HL-60 (cell line): ENCODE results near the gene ILDR1.

Experiments
- DNase-seq, 2 experiments: peaks; one replicate each; pipeline ENCODE4 v3.0.0-alpha.2; 2010 to 2020; ENCODE audit warnings: low read depth in 1 of 2, low spot score in 1 of 2
- H3K27ac ChIP-seq: fragments of 250-450 bp; sonication (Bioruptor Pico); replicated peaks from 2 replicates; pipeline ENCODE4 v1.5.1; 2020; ENCODE audit warnings: mild to moderate bottlenecking, moderate library complexity
- H3K27me3 ChIP-seq: fragments of 250-450 bp; sonication (Bioruptor Pico); 2 replicates; pipeline ENCODE4 v1.5.1; 2021; ENCODE audit warnings: mild to moderate bottlenecking, moderate library complexity; ENCODE audit not compliant: insufficient read depth, poor library complexity, severe bottlenecking
- H3K4me3 ChIP-seq: replicated peaks from 2 replicates; pipeline ENCODE4 v1.5.1; 2011; ENCODE audit warnings: mild to moderate bottlenecking, control low read depth, low read length; ENCODE audit not compliant: insufficient read depth
- CTCF ChIP-seq: IDR thresholded peaks from one replicate; pipeline ENCODE4 v1.5.1; 2011; ENCODE audit warnings: low read length, control low read depth, inconsistent platforms; ENCODE audit not compliant: insufficient read depth
- GABPA ChIP-seq: IDR thresholded peaks from 2 replicates; pipeline ENCODE4 v1.6.1; 2012; ENCODE audit warnings: low read depth
- POLR2AphosphoS5 ChIP-seq: IDR thresholded peaks from 2 replicates; pipeline ENCODE4 v1.6.1; 2012; ENCODE audit warnings: low read depth
- SPI1 ChIP-seq: IDR thresholded peaks from 2 replicates; pipeline ENCODE4 v1.6.1; 2012; ENCODE audit warnings: low read depth, mild to moderate bottlenecking, borderline replicate concordance
- TF ChIP-seq, protein P1 (sequence below): IDR thresholded peaks from 2 replicates; pipeline ENCODE4 v1.6.1; 2012; ENCODE audit warnings: low read depth; ENCODE audit not compliant: insufficient replicate concordance

The ILDR1 gene

DNA sequence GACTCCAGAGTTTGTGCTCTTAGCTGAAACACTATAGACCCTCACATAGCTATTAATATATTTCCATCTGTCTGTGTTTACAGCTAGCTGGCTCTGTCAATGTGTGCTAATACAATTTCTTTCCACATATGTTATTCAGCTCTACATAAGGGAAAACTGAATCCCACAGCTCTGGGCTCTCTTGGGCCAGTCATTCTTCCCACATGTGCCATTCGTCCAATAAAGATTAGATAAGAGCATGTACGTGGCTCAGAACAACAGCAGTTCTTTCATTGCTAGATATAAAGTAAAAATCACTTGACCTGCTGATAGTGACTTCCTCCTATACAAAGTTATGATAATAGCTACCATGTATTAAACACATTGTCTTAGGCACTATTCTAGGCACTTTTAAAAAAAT is 2.8 kb upstream of the ILDR1 start:
- Histone ChIP-seq H3K27ac (no peak overlapping the region), H3K27me3 (no peaks in the 10 kb centered on the region), H3K4me3 (no peak overlapping the region)
- TF ChIP-seq, protein P1, sequence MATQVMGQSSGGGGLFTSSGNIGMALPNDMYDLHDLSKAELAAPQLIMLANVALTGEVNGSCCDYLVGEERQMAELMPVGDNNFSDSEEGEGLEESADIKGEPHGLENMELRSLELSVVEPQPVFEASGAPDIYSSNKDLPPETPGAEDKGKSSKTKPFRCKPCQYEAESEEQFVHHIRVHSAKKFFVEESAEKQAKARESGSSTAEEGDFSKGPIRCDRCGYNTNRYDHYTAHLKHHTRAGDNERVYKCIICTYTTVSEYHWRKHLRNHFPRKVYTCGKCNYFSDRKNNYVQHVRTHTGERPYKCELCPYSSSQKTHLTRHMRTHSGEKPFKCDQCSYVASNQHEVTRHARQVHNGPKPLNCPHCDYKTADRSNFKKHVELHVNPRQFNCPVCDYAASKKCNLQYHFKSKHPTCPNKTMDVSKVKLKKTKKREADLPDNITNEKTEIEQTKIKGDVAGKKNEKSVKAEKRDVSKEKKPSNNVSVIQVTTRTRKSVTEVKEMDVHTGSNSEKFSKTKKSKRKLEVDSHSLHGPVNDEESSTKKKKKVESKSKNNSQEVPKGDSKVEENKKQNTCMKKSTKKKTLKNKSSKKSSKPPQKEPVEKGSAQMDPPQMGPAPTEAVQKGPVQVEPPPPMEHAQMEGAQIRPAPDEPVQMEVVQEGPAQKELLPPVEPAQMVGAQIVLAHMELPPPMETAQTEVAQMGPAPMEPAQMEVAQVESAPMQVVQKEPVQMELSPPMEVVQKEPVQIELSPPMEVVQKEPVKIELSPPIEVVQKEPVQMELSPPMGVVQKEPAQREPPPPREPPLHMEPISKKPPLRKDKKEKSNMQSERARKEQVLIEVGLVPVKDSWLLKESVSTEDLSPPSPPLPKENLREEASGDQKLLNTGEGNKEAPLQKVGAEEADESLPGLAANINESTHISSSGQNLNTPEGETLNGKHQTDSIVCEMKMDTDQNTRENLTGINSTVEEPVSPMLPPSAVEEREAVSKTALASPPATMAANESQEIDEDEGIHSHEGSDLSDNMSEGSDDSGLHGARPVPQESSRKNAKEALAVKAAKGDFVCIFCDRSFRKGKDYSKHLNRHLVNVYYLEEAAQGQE, result no peak
- no peak for TF ChIP-seq POLR2AphosphoS5
- TF ChIP-seq GABPA, result no peak
- no peak for TF ChIP-seq CTCF
- no peak for TF ChIP-seq SPI1
- no peak for DNase-seq

GRCh38 chr3:122023335-122023910 is 1.4 kb upstream of the ILDR1 start:
- TF ChIP-seq CTCF (no peak), GABPA (no peak), POLR2AphosphoS5 (no peak), SPI1 (no peak; the same call in 1 of the 2 replicates)
- TF ChIP-seq, protein P1, result no peak
- no peak overlapping the region for H3K4me3 ChIP-seq
- no peak overlapping the region for H3K27ac ChIP-seq
- DNase-seq, result peak in 1 of 2 experiments; percentile 7
- no peaks in the 10 kb centered on the region for H3K27me3 ChIP-seq

GRCh38 chr3:122021037-122021436 is 1.0 kb downstream of the ILDR1 start:
- TF ChIP-seq SPI1 (no peak), GABPA (no peak), CTCF (no peak)
- TF ChIP-seq, protein P1, result no peak
- Histone ChIP-seq H3K27me3 (no peaks in the 10 kb centered on the region), H3K27ac (no peak overlapping the region), H3K4me3 (no peak overlapping the region)
- DNase-seq, result no peak
